Skeletal muscle satellite cell (primary cell): Measurements from ENCODE around the gene CMTM6. TPM values are rescaled to one million over a fixed set of nuclear protein-coding genes. Genes with fewer than 3 reads are reported as not detected.

Experiments used
- H3K27me3 ChIP-seq: 2 replicates; pipeline ENCODE4 v1.7.0; 2013; ENCODE audit warnings: low read length; ENCODE audit not compliant: control insufficient read depth, insufficient read depth
- H3K36me3 ChIP-seq: 2 replicates; pipeline ENCODE4 v1.7.0; 2013; ENCODE audit warnings: mild to moderate bottlenecking, control low read depth, low read length; ENCODE audit not compliant: insufficient read depth
- H3K4me1 ChIP-seq: 2 replicates; pipeline ENCODE4 v1.7.0; 2013; ENCODE audit warnings: low read length; ENCODE audit not compliant: control insufficient read depth, insufficient read depth
- H3K4me2 ChIP-seq: 2 replicates; pipeline ENCODE4 v1.7.0; 2013; ENCODE audit warnings: mild to moderate bottlenecking, low read length
- H3K4me3 ChIP-seq: 2 replicates; pipeline ENCODE4 v1.7.0; 2013; ENCODE audit warnings: low read length
- H3K9ac ChIP-seq: 2 replicates; pipeline ENCODE4 v1.7.0; 2013; ENCODE audit warnings: mild to moderate bottlenecking, low read depth, low read length, moderate library complexity
- H3K9me3 ChIP-seq: replicated peaks from 2 replicates; pipeline ENCODE4 v1.7.0; 2013; ENCODE audit warnings: mild to moderate bottlenecking, control low read depth, low read length
- total RNA-seq: library from RNA; depleted of rRNA; stranded (reverse); fragments of >200 nt; gene quantifications from 2 replicates; pipeline ENCODE4 v1.2.3, GENCODE V29; 2012; rRNA removed

CMTM6 gene
- 63.3 and 75.0 TPM in 2 replicates for total RNA-seq

- Histone ChIP-seq H3K36me3 (peaks cover 5% of the 10 kb centered on the region), H3K4me3 (peak within 1 kb of the TSS; percentile 82), H3K27me3 (no peaks in the 10 kb centered on the region), H3K4me2 (peak within 1 kb of the TSS; percentile 78), H3K9me3 (no peaks in the 10 kb centered on the region), H3K4me1 (peaks cover 15% of the 10 kb centered on the region), H3K9ac (peak within 1 kb of the TSS; percentile 91)
Observed at GRCh38 chr3:32502118-32502945, at the start of gene CMTM6. CMTM6 (minus strand) TSS chr3:32502852; CDS start chr3:32502745, 107 bp downstream.

- Histone ChIP-seq H3K4me3 (no peak overlapping the region), H3K27me3 (no peaks in the 10 kb centered on the region), H3K9ac (no peak overlapping the region), H3K4me1 (no peaks in the 10 kb centered on the region), H3K36me3 (no peaks in the 10 kb centered on the region), H3K4me2 (no peak overlapping the region), H3K9me3 (no peaks in the 10 kb centered on the region)
Observed at GRCh38 chr3:32552013-32552412, 49.4 kb upstream of the CMTM6 start.

- H3K36me3 ChIP-seq = no peaks in the 10 kb centered on the region
- H3K27me3 ChIP-seq = no peaks in the 10 kb centered on the region
- H3K4me2 ChIP-seq = no peak overlapping the region
- H3K4me3 ChIP-seq = no peak overlapping the region
- H3K9me3 ChIP-seq = no peaks in the 10 kb centered on the region
- no peaks in the 10 kb centered on the region for H3K4me1 ChIP-seq
- no peak overlapping the region for H3K9ac ChIP-seq
Observed at GRCh38 chr3:32551496-32551895, 48.8 kb upstream of the CMTM6 start.

GRCh38 chr3:32551087-32551486 is 48.4 kb upstream of the CMTM6 start:
- H3K9ac ChIP-seq = no peak overlapping the region
- H3K4me3 ChIP-seq = no peak overlapping the region
- H3K4me2 ChIP-seq = no peak overlapping the region
- H3K4me1 ChIP-seq = no peaks in the 10 kb centered on the region
- no peaks in the 10 kb centered on the region for H3K9me3 ChIP-seq
- H3K36me3 ChIP-seq = no peaks in the 10 kb centered on the region
- H3K27me3 ChIP-seq = no peaks in the 10 kb centered on the region

GRCh38 chr3:32545305-32545704 is 42.7 kb upstream of the CMTM6 start:
- H3K4me3 ChIP-seq = no peak overlapping the region
- no peak overlapping the region for H3K4me2 ChIP-seq
- H3K36me3 ChIP-seq = no peaks in the 10 kb centered on the region
- no peaks in the 10 kb centered on the region for H3K4me1 ChIP-seq
- no peak overlapping the region for H3K9ac ChIP-seq
- H3K9me3 ChIP-seq = no peaks in the 10 kb centered on the region
- H3K27me3 ChIP-seq = no peaks in the 10 kb centered on the region

- no peaks in the 10 kb centered on the region for H3K36me3 ChIP-seq
- H3K4me1 ChIP-seq = no peaks in the 10 kb centered on the region
- no peak overlapping the region for H3K4me3 ChIP-seq
- H3K9me3 ChIP-seq = no peaks in the 10 kb centered on the region
- no peaks in the 10 kb centered on the region for H3K27me3 ChIP-seq
- H3K4me2 ChIP-seq = no peak overlapping the region
- no peak overlapping the region for H3K9ac ChIP-seq
Observed at GRCh38 chr3:32544894-32545293, 42.2 kb upstream of the CMTM6 start.

- H3K27me3 ChIP-seq = no peaks in the 10 kb centered on the region
- H3K9ac ChIP-seq = no peak overlapping the region
- H3K4me1 ChIP-seq = no peaks in the 10 kb centered on the region
- H3K9me3 ChIP-seq = no peaks in the 10 kb centered on the region
- H3K4me3 ChIP-seq = no peak overlapping the region
- H3K36me3 ChIP-seq = peaks cover 4% of the 10 kb centered on the region
- H3K4me2 ChIP-seq = no peak overlapping the region
Observed at GRCh38 chr3:32542807-32543206, 40.2 kb upstream of the CMTM6 start.

- Histone ChIP-seq H3K4me3 (no peak overlapping the region), H3K27me3 (no peaks in the 10 kb centered on the region), H3K4me1 (no peaks in the 10 kb centered on the region), H3K9ac (no peak overlapping the region), H3K4me2 (no peak overlapping the region), H3K36me3 (peaks cover 9% of the 10 kb centered on the region), H3K9me3 (no peaks in the 10 kb centered on the region)
Observed at GRCh38 chr3:32540899-32541298, 38.2 kb upstream of the CMTM6 start.

- no peaks in the 10 kb centered on the region for H3K9me3 ChIP-seq
- no peaks in the 10 kb centered on the region for H3K27me3 ChIP-seq
- no peak overlapping the region for H3K9ac ChIP-seq
- H3K36me3 ChIP-seq = peaks cover 28% of the 10 kb centered on the region
- peaks cover 7% of the 10 kb centered on the region for H3K4me1 ChIP-seq
- no peak overlapping the region for H3K4me2 ChIP-seq
- H3K4me3 ChIP-seq = no peak overlapping the region
Observed at GRCh38 chr3:32532434-32532833, 29.8 kb upstream of the CMTM6 start.

- Histone ChIP-seq H3K36me3 (peaks cover 35% of the 10 kb centered on the region), H3K9ac (no peak overlapping the region), H3K4me2 (no peak overlapping the region), H3K27me3 (no peaks in the 10 kb centered on the region), H3K4me1 (peaks cover 7% of the 10 kb centered on the region), H3K4me3 (no peak overlapping the region), H3K9me3 (no peaks in the 10 kb centered on the region)
Observed at GRCh38 chr3:32531010-32531647, 28.5 kb upstream of the CMTM6 start.

- no peak overlapping the region for H3K9ac ChIP-seq
- H3K27me3 ChIP-seq = no peaks in the 10 kb centered on the region
- no peaks in the 10 kb centered on the region for H3K4me1 ChIP-seq
- H3K4me3 ChIP-seq = no peak overlapping the region
- no peak overlapping the region for H3K4me2 ChIP-seq
- H3K36me3 ChIP-seq = peaks cover 34% of the 10 kb centered on the region
- no peaks in the 10 kb centered on the region for H3K9me3 ChIP-seq
Observed at GRCh38 chr3:32525720-32526119, 23.1 kb upstream of the CMTM6 start.

- no peak overlapping the region for H3K4me3 ChIP-seq
- no peak overlapping the region for H3K9ac ChIP-seq
- no peaks in the 10 kb centered on the region for H3K4me1 ChIP-seq
- H3K4me2 ChIP-seq = no peak overlapping the region
- H3K27me3 ChIP-seq = no peaks in the 10 kb centered on the region
- H3K36me3 ChIP-seq = peaks cover 24% of the 10 kb centered on the region
- no peaks in the 10 kb centered on the region for H3K9me3 ChIP-seq
Observed at GRCh38 chr3:32522682-32523081, 20.0 kb upstream of the CMTM6 start.
